NCI-H446 treated with DMSO at 0.1 percent for 48 hours (cell line): ENCODE measurements around the gene DDX23.
"Not testable (repeated sequence)": the region's sequence is repeated elsewhere in the genome, so short reads cannot be mapped to it uniquely, and the experiment has no call there.

Experiments
- DNase-seq: peaks from one replicate; lab custom pipeline; 2025; lab: John Stamatoyannopoulos, UW

Gene DDX23

DNA sequence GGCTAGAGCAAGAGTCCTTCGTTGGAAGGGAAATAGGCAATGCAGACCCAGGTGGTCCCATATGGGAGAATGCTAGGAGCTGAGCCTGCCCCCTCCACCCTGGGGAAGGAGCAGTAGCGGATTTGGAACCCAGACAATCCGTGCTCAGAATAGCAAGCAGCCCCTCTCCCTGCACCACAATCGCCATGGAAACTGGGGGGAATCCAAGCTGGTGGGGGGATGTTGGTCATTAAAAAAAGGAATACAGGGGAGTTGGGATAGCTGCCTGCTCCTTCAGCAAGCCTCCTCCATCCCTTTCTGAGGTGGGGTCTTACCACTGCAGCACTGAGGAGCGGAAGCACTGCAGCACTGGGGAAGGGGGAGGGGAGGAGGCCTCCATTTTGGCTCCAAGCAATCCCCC is 10.8 kb upstream of the DDX23 start:
- DNase-seq, result no peak

GRCh38 chr12:48861111-48861510 is 9.1 kb upstream of the DDX23 start:
- DNase-seq, result no peak

DNA sequence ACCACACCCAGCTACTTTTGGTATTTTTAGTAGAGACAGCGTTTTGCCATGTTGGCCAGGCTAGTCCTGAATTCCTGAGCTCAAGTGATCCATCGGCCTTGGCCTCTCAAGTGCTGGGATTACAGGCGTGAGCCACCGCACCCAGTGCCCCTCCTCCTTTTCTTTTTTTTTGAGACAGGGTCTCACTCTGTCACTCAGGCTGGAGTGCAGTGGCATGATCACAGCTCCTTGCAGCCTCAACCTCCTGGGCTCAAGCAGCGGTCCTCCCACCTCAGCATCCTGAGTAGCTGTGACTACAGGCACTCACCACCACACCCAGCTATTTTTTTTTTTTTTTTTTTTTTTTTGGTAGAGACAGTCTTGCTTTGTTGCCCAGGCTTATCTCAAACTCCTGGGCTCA is 8.3 kb upstream of the DDX23 start:
- DNase-seq, result not testable (repeated sequence)

DNA sequence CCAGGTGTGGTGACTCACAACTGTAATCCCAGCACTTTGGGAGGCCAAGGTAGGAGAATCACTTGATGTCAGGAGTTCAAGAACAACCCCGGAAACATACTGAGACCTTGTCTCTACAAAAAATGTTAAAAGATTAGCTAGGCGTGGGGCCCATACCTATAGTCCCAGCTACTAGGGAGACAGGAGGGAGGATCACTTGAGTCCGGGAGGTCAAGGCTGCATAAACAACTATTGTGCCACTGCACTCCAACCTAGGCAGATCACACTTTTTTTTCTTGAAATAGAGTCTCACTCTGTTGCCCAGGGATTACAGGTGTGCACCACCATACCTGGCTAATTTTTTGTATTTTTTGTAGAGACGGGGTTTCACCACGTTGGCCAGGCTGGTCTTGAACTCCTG is 7.6 kb upstream of the DDX23 start:
- no peak for DNase-seq

GRCh38 chr12:48858043-48858442 is 6.1 kb upstream of the DDX23 start:
- no peak for DNase-seq

GRCh38 chr12:48857278-48857994 is 5.5 kb upstream of the DDX23 start:
- no peak for DNase-seq

DNA sequence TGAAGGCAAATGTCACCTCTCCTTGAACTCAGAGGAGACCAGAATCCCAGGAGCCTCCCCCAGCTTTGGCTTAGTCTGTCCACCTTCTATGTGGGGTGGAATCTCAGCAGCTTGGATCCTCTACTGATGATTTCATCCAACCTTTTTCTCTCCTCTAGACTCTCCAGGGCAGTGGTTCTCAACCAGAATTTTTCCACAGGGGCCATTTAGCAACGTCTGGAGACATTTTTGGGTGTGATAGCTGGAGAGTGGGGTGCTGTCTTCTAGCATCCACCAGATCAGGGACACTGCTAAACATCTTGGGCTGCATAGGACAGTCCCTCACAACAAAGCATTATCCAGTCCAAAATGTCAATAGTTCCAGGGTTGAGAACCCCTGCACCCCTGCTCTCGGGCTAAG is 4.4 kb upstream of the DDX23 start:
- no peak for DNase-seq

DNA sequence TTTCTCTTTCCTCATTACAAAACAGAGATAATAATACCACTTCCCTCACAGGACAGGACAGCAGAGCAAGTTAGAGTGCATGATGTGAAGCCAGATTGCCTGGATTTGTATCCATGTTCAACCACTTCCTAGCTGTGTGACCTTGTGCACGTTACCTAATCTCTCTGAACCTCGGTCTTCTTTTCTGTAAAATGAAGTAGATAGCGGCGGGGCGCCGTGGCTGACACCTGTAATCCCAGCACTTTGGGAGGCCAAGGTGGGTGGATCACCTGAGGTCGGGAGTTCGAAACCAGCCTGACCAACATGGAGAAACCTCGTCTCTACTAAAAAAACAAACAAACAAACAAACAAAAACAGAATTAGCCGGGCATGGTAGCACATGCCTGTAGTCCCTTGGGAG is 3.0 kb upstream of the DDX23 start:
- DNase-seq, result not testable (repeated sequence)

DNA sequence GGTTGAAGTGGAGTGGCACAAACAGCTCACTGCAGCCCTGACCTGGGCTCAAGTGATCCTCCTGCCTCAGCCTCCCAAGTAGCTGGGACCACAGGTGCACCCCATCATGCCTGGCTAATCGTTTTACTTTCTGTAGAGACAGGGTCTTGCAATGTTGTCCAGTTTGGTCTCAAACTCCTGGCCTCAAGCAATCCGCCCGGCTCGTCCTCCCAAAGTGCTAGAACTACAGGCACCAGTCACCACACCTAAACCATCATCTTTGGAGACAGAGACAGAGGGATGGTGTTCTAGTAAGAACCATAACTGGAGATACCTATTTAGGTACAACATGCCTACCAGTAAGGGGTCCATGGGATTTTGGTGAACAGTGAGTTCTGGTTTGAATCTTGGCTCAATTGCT is 2.5 kb upstream of the DDX23 start:
- no peak for DNase-seq

DNA sequence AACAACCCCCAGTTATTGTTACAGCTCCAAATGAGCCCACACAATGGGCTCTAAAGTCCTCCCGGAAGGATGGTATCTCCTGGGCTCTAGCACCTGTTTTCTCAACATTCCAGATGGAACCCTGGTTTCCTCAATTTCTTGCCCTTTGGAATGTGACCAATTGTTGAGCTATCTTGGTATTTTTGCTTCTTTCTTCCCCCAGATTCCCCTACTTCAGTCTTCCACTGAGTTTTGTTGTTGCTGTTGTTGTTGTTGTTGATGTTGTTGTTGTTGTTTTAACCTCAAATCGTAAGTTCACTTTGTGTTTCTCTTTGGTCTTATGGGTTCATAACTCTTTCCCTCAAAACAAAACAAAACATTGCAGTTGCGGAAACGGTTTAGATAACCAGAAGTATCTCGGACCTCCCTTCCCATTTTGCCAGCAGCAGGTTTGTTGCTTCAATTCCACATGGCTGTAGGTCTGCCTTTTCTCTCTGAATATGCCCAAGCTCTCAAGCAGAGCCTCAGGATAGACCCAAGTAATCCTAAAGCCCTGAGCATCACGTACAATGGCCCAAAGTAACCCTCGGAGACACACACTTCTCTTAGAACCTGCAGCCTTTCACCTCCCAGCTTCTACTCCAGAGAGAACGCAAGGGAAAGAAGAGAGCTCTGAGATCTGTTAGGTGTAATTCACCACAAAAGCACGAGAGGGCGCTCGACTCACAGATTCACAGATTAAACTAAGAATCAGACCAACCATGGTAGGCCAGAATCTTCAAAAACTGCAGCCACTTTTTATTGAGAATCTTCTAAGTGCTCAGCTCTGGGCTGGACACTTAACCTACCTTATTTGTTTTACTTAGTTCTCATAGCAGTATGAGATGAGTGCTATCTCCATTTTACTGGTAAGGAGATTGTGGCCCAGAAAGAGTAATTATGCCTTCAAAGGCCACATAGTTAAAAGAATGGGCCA is 1.0 kb upstream of the DDX23 start:
- peak; percentile 67 for DNase-seq

DNA sequence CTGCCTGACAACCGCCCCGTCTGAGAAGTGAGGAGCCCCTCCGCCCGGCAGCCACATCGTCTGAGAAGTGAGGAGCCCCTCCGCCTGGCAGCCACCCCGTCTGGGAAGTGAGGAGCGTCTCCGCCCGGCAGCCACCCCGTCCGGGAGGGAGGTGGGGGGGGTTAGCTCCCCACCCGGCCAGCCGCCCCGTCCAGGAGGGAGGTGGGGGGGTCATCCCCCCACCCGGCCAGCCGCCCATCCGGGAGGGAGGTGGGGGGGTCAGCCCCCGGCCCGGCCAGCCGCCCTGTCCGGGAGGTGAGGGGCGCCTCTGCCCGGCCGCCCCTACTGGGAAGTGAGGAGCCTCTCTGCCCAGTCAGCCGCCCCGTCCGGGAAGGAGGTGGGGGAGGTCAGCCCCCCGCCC is 9.9 kb downstream of the DDX23 start:
- DNase-seq, result not testable (repeated sequence)

DNA sequence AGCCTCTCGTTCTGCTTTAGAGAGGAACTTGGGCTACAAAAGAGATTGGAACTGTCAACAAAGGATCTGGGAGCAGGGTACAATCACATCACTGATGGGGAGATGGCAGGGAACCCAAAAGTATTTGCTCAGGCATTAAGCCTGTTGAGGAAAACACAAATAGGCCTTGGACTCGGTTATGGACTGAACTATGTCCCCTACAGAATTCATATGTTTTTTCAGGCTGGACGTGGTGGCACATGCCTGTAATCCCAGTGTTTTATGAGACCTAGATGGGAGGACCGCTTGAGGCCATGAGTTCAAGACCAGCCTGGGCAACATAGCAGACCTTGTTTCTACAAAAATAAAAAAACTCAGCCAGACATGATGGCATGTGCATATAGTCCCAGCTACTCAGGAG is 13.9 kb downstream of the DDX23 start:
- no peak for DNase-seq

DNA sequence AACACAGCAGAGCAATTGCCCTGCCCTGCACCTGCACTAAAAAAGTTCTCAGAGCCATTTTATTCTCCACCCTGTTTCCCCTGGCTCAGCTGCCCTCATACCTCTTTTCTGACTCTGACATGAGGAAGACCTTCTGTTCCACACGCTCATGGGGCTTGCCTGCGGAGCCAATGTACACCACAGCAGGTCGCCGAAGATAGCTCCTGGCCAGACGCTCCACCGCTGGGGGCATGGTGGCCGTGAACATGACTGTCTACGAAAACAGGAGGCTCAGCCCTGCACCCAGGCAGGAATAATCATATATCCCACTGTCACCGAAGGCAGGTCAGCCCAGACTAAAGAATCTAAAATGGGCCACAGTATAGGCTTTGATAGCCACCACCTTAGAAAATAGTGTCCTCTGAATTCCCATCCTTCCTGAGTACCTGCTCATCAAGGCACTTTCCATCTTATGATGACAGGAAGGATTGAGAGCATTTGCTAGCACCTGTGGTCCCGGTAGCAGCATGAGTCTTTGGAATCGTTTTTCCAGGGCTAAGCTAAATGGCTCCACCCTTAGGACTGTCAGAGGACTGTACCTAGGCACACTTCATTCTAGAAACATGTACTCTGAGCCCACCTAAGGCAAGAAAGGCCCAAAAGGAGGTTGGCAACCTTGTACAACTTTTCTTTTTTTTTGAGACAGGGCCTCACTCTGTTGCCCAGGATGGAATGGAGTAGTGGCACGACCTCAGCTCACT is 19.5 kb downstream of the DDX23 start:
- no peak for DNase-seq

DNA sequence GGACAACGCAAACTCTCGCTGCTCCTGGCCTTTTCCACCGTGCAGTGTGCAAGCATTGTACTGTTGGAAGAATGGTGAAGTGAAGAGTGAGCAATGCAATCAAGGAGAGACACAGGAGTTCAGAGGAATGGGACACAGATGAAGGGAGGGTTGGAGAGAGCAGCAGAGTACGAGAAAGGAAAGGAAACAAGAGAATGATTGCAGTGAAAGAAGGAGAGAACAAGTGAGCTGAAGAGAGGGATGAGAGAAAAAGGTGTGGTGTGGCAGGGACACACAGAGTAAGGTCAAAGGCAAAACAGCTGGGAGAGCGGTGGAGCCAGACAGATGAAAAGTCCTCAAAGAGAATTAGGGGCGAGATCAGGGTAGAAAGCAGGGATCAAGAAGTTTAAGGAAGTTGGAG is 20.7 kb downstream of the DDX23 start:
- no peak for DNase-seq

DNA sequence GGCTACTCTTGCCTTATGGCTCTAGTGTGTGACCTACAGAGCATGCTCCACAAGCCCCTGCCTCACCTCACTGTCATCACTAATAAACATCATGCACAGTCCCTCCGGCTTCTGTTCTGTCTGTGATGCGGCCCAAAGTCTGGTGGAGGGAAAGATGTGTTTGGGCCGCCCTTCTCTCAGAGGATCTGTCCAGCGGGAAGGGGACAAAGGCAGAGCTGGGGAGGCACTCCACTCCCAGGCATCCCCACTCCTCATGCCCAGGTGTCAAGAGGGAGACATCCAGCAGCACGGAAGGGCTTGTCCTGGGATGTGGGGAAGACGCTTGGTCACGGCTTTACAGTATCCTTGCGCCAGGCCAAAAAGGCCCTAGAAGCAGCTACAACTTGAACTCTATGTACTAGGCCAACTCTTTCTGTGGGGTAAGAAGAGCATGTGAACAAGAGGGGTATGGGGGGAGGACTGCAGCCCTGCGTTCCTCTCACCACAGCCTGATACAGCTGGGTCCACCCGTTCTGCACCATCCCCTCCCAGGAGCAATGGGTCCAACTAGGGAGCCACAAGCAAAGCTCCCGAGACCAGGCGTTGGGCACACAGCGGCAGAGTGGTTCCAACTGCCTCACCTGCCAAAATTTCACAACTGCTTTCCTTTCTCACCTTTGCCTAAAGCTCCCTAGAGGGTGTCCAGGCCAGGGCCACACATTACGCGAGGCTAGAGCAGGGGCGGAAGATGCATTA is 23.0 kb downstream of the DDX23 start:
- no peak for DNase-seq

DNA sequence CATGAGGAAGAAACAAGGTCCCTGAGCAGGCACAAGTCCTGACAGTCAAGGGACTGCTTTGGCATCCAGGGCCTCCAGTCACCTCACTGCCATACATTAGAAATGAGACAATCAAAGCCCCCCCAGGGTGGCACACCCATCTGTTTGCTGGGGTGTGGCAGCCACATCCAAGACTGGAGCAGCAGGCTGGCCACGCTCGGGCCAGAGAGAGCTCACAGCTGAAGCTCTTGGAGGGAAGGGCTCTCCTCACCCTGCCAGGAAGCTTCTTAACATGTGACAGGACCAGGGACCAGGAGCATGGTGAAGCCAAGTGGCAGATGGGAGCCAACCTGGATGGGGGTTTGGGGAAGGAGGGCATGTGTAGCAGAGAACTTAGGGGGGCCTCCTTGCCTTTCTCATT is 23.7 kb downstream of the DDX23 start:
- DNase-seq, result no peak

- DNase-seq, result no peak
Observed at GRCh38 chr12:48827513-48828096, 24.4 kb downstream of the DDX23 start.

DNA sequence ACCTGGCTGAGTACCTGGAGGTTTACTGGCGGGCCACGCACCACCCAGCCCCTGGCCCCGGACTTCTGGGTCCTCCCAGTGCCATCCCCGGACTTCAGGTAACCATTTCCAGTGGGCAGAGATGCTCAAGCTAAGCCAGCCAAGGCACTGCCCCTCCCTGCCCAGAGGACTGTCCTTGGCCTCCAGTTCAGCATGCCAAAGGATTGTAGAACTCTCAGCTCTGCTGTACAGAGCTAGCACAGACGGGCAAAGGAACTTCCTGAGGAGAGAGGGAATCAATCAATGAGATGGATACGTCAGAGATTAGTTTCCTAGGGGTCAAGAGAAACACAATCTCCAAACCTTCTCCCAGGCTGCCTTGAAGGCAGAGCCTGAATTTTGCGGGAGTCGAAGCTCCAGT is 24.9 kb downstream of the DDX23 start:
- no peak for DNase-seq

DNA sequence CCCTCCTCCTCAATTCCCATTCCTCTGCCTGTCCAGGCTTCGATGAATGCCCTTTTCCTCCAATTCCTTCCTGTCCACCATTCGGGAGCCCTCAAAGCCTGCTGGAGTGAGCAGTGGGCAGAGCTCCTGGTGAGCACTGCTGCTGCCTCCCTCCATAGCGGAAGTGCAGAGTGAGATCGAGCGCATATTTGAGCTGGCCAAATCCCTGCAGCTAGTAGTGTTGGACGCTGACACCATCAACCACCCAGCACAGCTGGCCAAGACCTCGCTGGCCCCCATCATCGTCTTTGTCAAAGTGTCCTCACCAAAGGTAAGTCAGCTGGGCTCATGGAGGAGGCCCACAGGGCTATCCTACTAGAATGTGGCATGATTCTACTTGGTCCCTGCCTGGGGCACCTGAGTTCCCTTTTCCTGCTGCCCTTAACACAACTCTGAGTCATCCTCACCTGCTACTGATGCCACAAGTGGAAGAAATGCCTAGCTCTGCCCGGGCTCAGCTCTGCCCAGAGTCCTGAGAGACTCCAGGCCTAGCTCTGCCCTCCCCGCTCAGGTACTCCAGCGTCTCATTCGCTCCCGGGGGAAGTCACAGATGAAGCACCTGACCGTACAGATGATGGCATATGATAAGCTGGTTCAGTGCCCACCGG is 25.6 kb downstream of the DDX23 start:
- DNase-seq, result no peak

GRCh38 chr12:48824905-48825304 is 27.1 kb downstream of the DDX23 start:
- no peak for DNase-seq

DNA sequence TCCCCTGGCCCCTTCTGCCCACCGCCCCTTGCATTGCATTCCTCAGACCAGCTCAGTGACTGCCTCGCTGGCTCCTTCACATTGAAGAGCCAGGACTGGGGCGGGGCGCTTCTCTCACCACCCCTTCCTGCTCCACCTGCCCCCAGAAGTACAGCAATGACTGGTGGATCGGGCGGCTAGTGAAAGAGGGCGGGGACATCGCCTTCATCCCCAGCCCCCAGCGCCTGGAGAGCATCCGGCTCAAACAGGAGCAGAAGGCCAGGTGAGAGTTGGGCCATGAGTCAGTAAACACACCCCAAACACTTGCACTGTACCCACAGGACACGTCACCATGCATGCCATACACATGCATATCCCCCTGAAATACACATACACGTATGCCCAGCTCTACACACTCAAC is 27.9 kb downstream of the DDX23 start:
- no peak for DNase-seq
